Lung (tissue), 12 donors: ENCODE results near the gene MRPL51. TPM values are rescaled to one million over a fixed set of nuclear protein-coding genes. Genes with fewer than 3 reads are reported as not detected.
"Not testable (repeated sequence)": the region's sequence is repeated elsewhere in the genome, so short reads cannot be mapped to it uniquely, and the experiment has no call there.

Experiments
- ATAC-seq: fragments of 200-7000 bp; cut with Tn5 transposase; one replicate; pipeline ENCODE4 v1.9.1; 2020; ENCODE audit warnings: moderate number of reproducible peaks; ENCODE audit not compliant: insufficient read depth, low FRiP score
- DNase-seq, 3 donors: peaks; one replicate each; pipeline ENCODE4 v3.0.0-alpha.2; 2013 to 2017
- H3K27ac ChIP-seq, 2 donors: one replicate each; pipeline ENCODE4 v1.5.1; 2013; ENCODE audit warnings: mild to moderate bottlenecking in 2 of 2, moderate library complexity in 2 of 2, control low read depth in 1 of 2, inconsistent platforms in 1 of 2, low read depth in 1 of 2, low read length in 1 of 2
- H3K27me3 ChIP-seq, 3 donors: one replicate each; pipeline ENCODE4 v1.5.1; 2013; ENCODE audit warnings: low read length in 2 of 3; ENCODE audit not compliant: control insufficient read depth in 3 of 3, insufficient read depth in 3 of 3
- H3K36me3 ChIP-seq, 4 donors: one replicate each; pipeline ENCODE4 v1.5.1; 2013; ENCODE audit warnings: low read length in 4 of 4, mild to moderate bottlenecking in 1 of 4, moderate library complexity in 1 of 4; ENCODE audit not compliant: control insufficient read depth in 4 of 4, insufficient read depth in 4 of 4
- H3K4me1 ChIP-seq, 5 donors: one replicate each; pipeline ENCODE4 v1.5.1; 2013; ENCODE audit warnings: low read length in 5 of 5, mild to moderate bottlenecking in 2 of 5, moderate library complexity in 1 of 5; ENCODE audit not compliant: control insufficient read depth in 5 of 5, insufficient read depth in 5 of 5
- H3K4me3 ChIP-seq: one replicate; pipeline ENCODE4 v1.5.1; 2013; ENCODE audit warnings: mild to moderate bottlenecking, control low read depth, moderate library complexity
- H3K9ac ChIP-seq, 2 donors: one replicate each; pipeline ENCODE4 v1.5.1; 2013; ENCODE audit warnings: low read length in 2 of 2, control low read depth in 1 of 2; ENCODE audit not compliant: insufficient read depth in 1 of 2
- H3K9me3 ChIP-seq, 4 donors: one replicate each; pipeline ENCODE4 v1.5.1; 2013; ENCODE audit warnings: low read length in 3 of 4, mild to moderate bottlenecking in 1 of 4, moderate library complexity in 1 of 4; ENCODE audit not compliant: control insufficient read depth in 4 of 4, insufficient read depth in 3 of 4
- CTCF ChIP-seq: IDR thresholded peaks from 2 replicates; pipeline ENCODE4 v1.5.1; 2012; ENCODE audit warnings: mild to moderate bottlenecking; ENCODE audit errors: control extremely low read depth, extremely low read depth
- WGBS, 2 donors: extraction: QIAGEN DNeasy Blood & Tissue Kit; methylation state at CpG; one replicate each; pipeline ENCODE4 v1.1.7; 2013; 5-methylcytosine and 5-hydroxymethylcytosine counted together
- polyA plus RNA-seq, 2 donors: library from polyadenylated mRNA; stranded (reverse); fragments of 200-250 nt; gene quantifications; one replicate each; pipeline ENCODE4 v1.2.1, GENCODE V29; 2013
- total RNA-seq, 2 donors: library from RNA; depleted of rRNA in 1 of 2; stranded (reverse); fragments of >200 nt in 1 of 2; gene quantifications; one replicate each; pipeline ENCODE4 v1.2.1, GENCODE V29; 2014 to 2021
- donor health status: control.
- donor health status: control.
- donor health status: Bipolar disorder and iron deficiency.
- donor health status: healthy.
- donor health status: DM: yes; HTN: yes; CAD: no.

MRPL51 gene
- total and polyA plus RNA-seq, 4 donors = 34.5 to 123 (median 91.7) TPM

- H3K27me3 ChIP-seq = no peaks in the 10 kb centered on the region
- no peaks in the 10 kb centered on the region for H3K9me3 ChIP-seq
- no peak overlapping the region for H3K4me3 ChIP-seq
- H3K9ac ChIP-seq = no peak overlapping the region
- 82 to 88% methylated on average over 12 of the region's 12 CpGs for WGBS, 2 donors
- ATAC-seq (no peak), DNase-seq (peak; percentile 14 to 20 (median 16))
- peaks cover 6 to 27% (median 10%) of the 10 kb centered on the region in 4 donors for H3K36me3 ChIP-seq
- TF ChIP-seq CTCF = no peak
- H3K4me1 ChIP-seq = no peaks in the 10 kb centered on the region
- H3K27ac ChIP-seq = no peak overlapping the region
Observed at GRCh38 chr12:6507102-6507998, 14.3 kb upstream of the MRPL51 start.

GRCh38 chr12:6500466-6500865, 7.4 kb upstream of the MRPL51 start:
- no peak for TF ChIP-seq CTCF
- Histone ChIP-seq H3K9ac (no peak overlapping the region), H3K36me3 (peaks cover 3 to 37% (median 15%) of the 10 kb centered on the region in 4 donors), H3K4me1 (peaks cover 0 to 2% (median 0%) of the 10 kb centered on the region in 5 donors), H3K27ac (no peak overlapping the region), H3K4me3 (no peak overlapping the region), H3K27me3 (no peaks in the 10 kb centered on the region), H3K9me3 (no peaks in the 10 kb centered on the region)
- DNase-seq (no peak), ATAC-seq (no peak)
- WGBS, 2 donors = 89 to 96% methylated on average over 2 of the region's 2 CpGs

- peaks cover 0 to 17% (median 8%) of the 10 kb centered on the region in 5 donors for H3K4me1 ChIP-seq
- H3K27me3 ChIP-seq, DNase-seq, H3K9ac ChIP-seq, ATAC-seq, H3K9me3 ChIP-seq, H3K27ac ChIP-seq, H3K4me3 ChIP-seq: not testable (repeated sequence)
- WGBS, 2 donors = 63 to 74% methylated on average over 3 of the region's 3 CpGs
- H3K36me3 ChIP-seq = peaks cover 3 to 29% (median 10%) of the 10 kb centered on the region in 4 donors
Observed at GRCh38 chr12:6497291-6497690, 4.2 kb upstream of the MRPL51 start.

GRCh38 chr12:6494968-6495367, 1.9 kb upstream of the MRPL51 start:
- H3K27ac ChIP-seq = no peak overlapping the region
- peaks cover 0 to 22% (median 8%) of the 10 kb centered on the region in 5 donors for H3K4me1 ChIP-seq
- no peaks in the 10 kb centered on the region for H3K27me3 ChIP-seq
- no peak for TF ChIP-seq CTCF
- H3K36me3 ChIP-seq = peaks cover 0 to 31% (median 8%) of the 10 kb centered on the region in 4 donors
- H3K4me3 ChIP-seq = no peak overlapping the region
- 64 to 74% methylated on average over 1 of the region's 1 CpG for WGBS, 2 donors
- ATAC-seq (no peak), DNase-seq (no peak)
- peak overlapping the region in 1 of 2 donors; percentile 79 for H3K9ac ChIP-seq
- no peaks in the 10 kb centered on the region for H3K9me3 ChIP-seq
